GM12878 (cell line): Measurements from ENCODE around the gene ATG5. TPM values are rescaled to one million over a fixed set of nuclear protein-coding genes. Genes with fewer than 3 reads are reported as not detected.

Experiments
- ATAC-seq: fragments of 200-7000 bp; cut with Tn5 transposase; 3 replicates; pipeline ENCODE4 v1.9.1; 2020; ENCODE audit warnings: mild to moderate bottlenecking, moderate library complexity
- BruUV-seq: library from RNA; stranded (reverse); fragments of 400-500 nt; replicated peaks from 2 replicates; lab custom pipeline; 2021; lab: Mats Ljungman, UMichigan
- CTCF ChIA-PET: fragments of 300-600 bp; sonication (Branson Sonifier 250); formaldehyde crosslinking; extraction: SDS; loops from one replicate; lab custom pipeline; 2021; ENCODE audit warnings: inconsistent platforms; lab: Yijun Ruan, JAX
- POLR2A ChIA-PET: fragments of 350-600 bp; formaldehyde crosslinking; extraction: SDS; loops from one replicate; lab custom pipeline; 2021; ENCODE audit warnings: inconsistent platforms; lab: Charles Lee
- RAD21 ChIA-PET: fragments of 300-600 bp; sonication (Branson Sonifier 250); formaldehyde crosslinking; loops from one replicate; lab custom pipeline; 2023; ENCODE audit warnings: antibody characterized with exemption; ENCODE audit not compliant: unreplicated experiment; lab: Charles Lee
- SMC1A ChIA-PET: fragments of 300-600 bp; sonication (Branson Sonifier 250); formaldehyde crosslinking; loops from one replicate; lab custom pipeline; 2023; ENCODE audit not compliant: unreplicated experiment, uncharacterized antibody; lab: Charles Lee
- DNase-seq: peaks from one replicate; pipeline ENCODE4 v3.0.0-alpha.2; 2011; ENCODE audit warnings: low read depth, low spot score
- FAIRE-seq: peaks from 3 replicates; lab custom pipeline; 2011; peaks lifted over from hg19 to GRCh38; lab: Jason Lieb, UNC
- H2AFZ ChIP-seq: 2 replicates; pipeline ENCODE4 v1.6.0; 2011; ENCODE audit warnings: low read depth, low read length, control low read depth; ENCODE audit not compliant: control insufficient read depth
- H3K27ac ChIP-seq: 2 replicates; pipeline ENCODE4 v1.5.1; 2011; ENCODE audit warnings: control low read depth; ENCODE audit not compliant: control insufficient read depth, insufficient read depth
- H3K27me3 ChIP-seq, 2 experiments: replicated peaks in 1 of 2; 2 replicates each; pipeline versions ENCODE4 v1.6.0 to v1.6.1; 2011; ENCODE audit warnings: low read length in 1 of 2; ENCODE audit not compliant: control insufficient read depth in 2 of 2, insufficient read depth in 2 of 2
- H3K36me3 ChIP-seq, 2 experiments: 2 replicates each; pipeline ENCODE4 v1.5.1; 2011; ENCODE audit warnings: low read length in 1 of 2; ENCODE audit not compliant: control insufficient read depth in 2 of 2, insufficient read depth in 2 of 2
- H3K4me1 ChIP-seq: 2 replicates; pipeline ENCODE4 v1.6.1; 2011; ENCODE audit warnings: mild to moderate bottlenecking, low read length, moderate library complexity, mixed read lengths; ENCODE audit not compliant: control insufficient read depth, insufficient read depth
- H3K4me2 ChIP-seq: 2 replicates; pipeline ENCODE4 v1.6.0; 2011; ENCODE audit warnings: control low read depth; ENCODE audit not compliant: control insufficient read depth, insufficient read depth
- H3K4me3 ChIP-seq: fragments of 200-600 bp; sonication (generic); 2 replicates; pipeline ENCODE4 v1.5.1; 2016
- H3K79me2 ChIP-seq: 2 replicates; pipeline ENCODE4 v1.6.0; 2011; ENCODE audit warnings: low read length; ENCODE audit not compliant: control insufficient read depth, insufficient read depth
- H3K9ac ChIP-seq: 2 replicates; pipeline ENCODE4 v1.8.0; 2011; ENCODE audit warnings: low read length, control low read depth, mixed read lengths; ENCODE audit not compliant: control insufficient read depth, insufficient read depth
- H3K9me3 ChIP-seq: replicated peaks from 3 replicates; pipeline ENCODE4 v1.5.1; 2011; ENCODE audit warnings: mild to moderate bottlenecking, low read length; ENCODE audit not compliant: control insufficient read depth, insufficient read depth
- H4K20me1 ChIP-seq: 2 replicates; pipeline ENCODE4 v1.6.0; 2011; ENCODE audit not compliant: control insufficient read depth, insufficient read depth
- NR2F1 ChIP-seq: fragments of 450-650 bp; conservative IDR thresholded peaks from 2 replicates; pipeline ENCODE4 v1.6.1; 2017; ENCODE audit warnings: mild to moderate bottlenecking
- WGBS: methylation state at CpG from one replicate; pipeline ENCODE4 v1.1.6; 2016; ENCODE audit warnings: low lambda C conversion rate; ENCODE audit not compliant: insufficient replicate concordance, insufficient coverage; ENCODE audit errors: missing lambda C conversion rate; 5-methylcytosine and 5-hydroxymethylcytosine counted together
- in situ Hi-C: fragments of 300-500 bp; cut with MboI; formaldehyde crosslinking; loops from 9 replicates; pipeline ENCODE4 v1.14.3; 2018; ENCODE audit warnings: mixed read lengths
- intact Hi-C: fragments of 100-400 bp; cut with micrococcal nuclease; formaldehyde crosslinking; loops from one replicate; pipeline ENCODE4 v1.14.2; 2022; ENCODE audit not compliant: unreplicated experiment
- polyA plus RNA-seq, 11 experiments: library from polyadenylated mRNA; depleted of rRNA in 4 of 11; unstranded in 6 of 11; stranded (reverse) in 5 of 11; fragments of >200 nt; fragmentation: Nextera tagmentation in 4 of 11; fragmentation: Illumina TruSeq in 1 of 11; extraction: Ambion mirVana in 4 of 11; extraction: Trizol in 1 of 11; gene quantifications; 1 replicate in 1 of 11; 2 replicates in 10 of 11; pipeline versions ENCODE4 v1.2.1 to v1.2.3, GENCODE V29; 2011 to 2016; ENCODE audit warnings: inconsistent platforms in 2 of 11, missing spikeins in 2 of 11, low read depth in 1 of 11
- small RNA-seq: library from RNA; depleted of rRNA; stranded (forward); fragments of <200 nt; gene quantifications from one replicate; pipeline ENCODE3, GENCODE V24; 2014
- total RNA-seq, 4 experiments: library from RNA; depleted of rRNA in 3 of 4; stranded (reverse); fragments of >200 nt in 3 of 4; fragmentation: Illumina TruSeq in 1 of 4; extraction: Trizol in 1 of 4; gene quantifications; 2 replicates each; pipeline versions ENCODE4 v1.2.1 to v1.2.3, GENCODE V29; 2013 to 2021
- TF ChIP-seq, protein P1 (sequence below): fragments of 450-650 bp; IDR thresholded peaks from 2 replicates; pipeline ENCODE4 v1.6.1; 2017; ENCODE audit warnings: mild to moderate bottlenecking, low read depth, inconsistent platforms; ENCODE audit not compliant: poor library complexity, severe bottlenecking
- TF ChIP-seq, protein P2 (sequence below): fragments of 450-650 bp; IDR thresholded peaks from 2 replicates; pipeline ENCODE4 v1.6.1; 2018; ENCODE audit warnings: borderline replicate concordance, mild to moderate bottlenecking; ENCODE audit not compliant: partially characterized antibody

The ATG5 gene
- total and polyA plus RNA-seq, 10 of the 15 experiments (the other 5 are each of a cell fraction or from before 2014, with no cell fraction given) = 12.9 to 51.8 (median 23.9) TPM

DNA sequence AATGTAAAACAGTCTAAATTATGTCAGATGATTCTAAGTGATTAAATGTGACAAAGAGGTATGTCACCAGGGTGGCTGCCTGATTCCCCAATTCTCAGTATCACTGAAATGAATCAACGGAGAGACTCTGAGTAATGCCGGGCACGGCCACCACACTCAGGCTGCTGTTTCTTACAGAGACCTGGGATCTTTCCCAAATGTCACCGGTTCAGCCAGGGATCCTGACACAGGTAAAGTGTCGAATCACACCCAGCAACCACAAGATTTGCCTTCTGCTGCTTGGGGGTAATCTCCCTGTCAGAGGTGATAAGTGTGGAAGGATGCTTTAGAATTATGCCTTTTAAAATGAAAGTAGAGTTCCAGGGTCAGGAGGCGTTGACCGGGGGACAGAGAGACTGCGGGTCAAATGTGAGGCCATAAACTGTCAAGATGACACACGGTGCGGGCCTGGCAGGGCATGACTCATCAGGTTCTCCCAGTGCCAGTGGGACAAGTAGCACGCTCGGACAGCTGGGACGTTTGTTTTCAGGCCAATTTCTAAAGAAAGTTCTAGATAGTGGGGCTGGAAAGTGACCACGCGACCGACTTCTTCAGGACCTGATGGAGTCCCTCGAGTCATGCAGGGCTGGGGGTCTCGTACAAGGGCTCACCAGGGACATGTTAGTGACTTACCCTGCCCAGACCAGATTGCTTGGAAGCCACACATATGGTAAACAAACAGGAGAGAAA, 190.5 kb downstream of the ATG5 start:
- no TSS peak for BruUV-seq
- intact Hi-C loops = no loop called here
- SMC1A ChIA-PET = no interaction called here
- Histone ChIP-seq H4K20me1 (no peaks in the 10 kb centered on the region), H3K79me2 (no peaks in the 10 kb centered on the region), H3K27ac (no peak overlapping the region), H3K9ac (no peak overlapping the region), H3K4me3 (no peak overlapping the region), H3K4me1 (peaks cover 13% of the 10 kb centered on the region), H3K27me3 (no peaks in the 10 kb centered on the region), H2AFZ (no peak overlapping the region), H3K9me3 (no peaks in the 10 kb centered on the region), H3K4me2 (no peak overlapping the region), H3K36me3 (no peaks in the 10 kb centered on the region)
- RAD21 ChIA-PET = no interaction called here
- POLR2A ChIA-PET = no interaction called here
- in situ Hi-C loops = no loop called here
- 90% methylated on average over 18 of the region's 18 CpGs for WGBS
- no peak for ATAC-seq
- TF ChIP-seq, protein P1, sequence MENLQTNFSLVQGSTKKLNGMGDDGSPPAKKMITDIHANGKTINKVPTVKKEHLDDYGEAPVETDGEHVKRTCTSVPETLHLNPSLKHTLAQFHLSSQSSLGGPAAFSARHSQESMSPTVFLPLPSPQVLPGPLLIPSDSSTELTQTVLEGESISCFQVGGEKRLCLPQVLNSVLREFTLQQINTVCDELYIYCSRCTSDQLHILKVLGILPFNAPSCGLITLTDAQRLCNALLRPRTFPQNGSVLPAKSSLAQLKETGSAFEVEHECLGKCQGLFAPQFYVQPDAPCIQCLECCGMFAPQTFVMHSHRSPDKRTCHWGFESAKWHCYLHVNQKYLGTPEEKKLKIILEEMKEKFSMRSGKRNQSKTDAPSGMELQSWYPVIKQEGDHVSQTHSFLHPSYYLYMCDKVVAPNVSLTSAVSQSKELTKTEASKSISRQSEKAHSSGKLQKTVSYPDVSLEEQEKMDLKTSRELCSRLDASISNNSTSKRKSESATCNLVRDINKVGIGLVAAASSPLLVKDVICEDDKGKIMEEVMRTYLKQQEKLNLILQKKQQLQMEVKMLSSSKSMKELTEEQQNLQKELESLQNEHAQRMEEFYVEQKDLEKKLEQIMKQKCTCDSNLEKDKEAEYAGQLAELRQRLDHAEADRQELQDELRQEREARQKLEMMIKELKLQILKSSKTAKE = no peak
- TF ChIP-seq NR2F1 = peak; percentile 49
- TF ChIP-seq, protein P2, sequence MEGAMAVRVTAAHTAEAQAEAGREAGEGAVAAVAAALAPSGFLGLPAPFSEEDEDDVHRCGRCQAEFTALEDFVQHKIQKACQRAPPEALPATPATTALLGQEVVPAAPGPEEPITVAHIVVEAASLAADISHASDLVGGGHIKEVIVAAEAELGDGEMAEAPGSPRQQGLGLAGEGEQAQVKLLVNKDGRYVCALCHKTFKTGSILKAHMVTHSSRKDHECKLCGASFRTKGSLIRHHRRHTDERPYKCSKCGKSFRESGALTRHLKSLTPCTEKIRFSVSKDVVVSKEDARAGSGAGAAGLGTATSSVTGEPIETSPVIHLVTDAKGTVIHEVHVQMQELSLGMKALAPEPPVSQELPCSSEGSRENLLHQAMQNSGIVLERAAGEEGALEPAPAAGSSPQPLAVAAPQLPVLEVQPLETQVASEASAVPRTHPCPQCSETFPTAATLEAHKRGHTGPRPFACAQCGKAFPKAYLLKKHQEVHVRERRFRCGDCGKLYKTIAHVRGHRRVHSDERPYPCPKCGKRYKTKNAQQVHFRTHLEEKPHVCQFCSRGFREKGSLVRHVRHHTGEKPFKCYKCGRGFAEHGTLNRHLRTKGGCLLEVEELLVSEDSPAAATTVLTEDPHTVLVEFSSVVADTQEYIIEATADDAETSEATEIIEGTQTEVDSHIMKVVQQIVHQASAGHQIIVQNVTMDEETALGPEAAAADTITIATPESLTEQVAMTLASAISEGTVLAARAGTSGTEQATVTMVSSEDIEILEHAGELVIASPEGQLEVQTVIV = no peak
- no peak for FAIRE-seq
- no peak for DNase-seq
- CTCF ChIA-PET = no interaction called here

Small RNAs within 50 kb of the gene (small RNA-seq; reads per million reads assigned to genes)
- not detected for gene RF00015
- gene RN7SL47P = not detected
- gene RNU6-344P = not detected

Other genes with a start within 250 kb of the ATG5 start
- 3.7 and 4.0 TPM in 2 replicates for gene PRDM1, start 239.4 kb downstream of the ATG5 start, total RNA-seq (2014; rRNA removed)
- gene PRDM1, start 239.4 kb downstream of the ATG5 start, total RNA-seq (2014; rRNA removed; fragmentation: Illumina TruSeq; extraction: Trizol) = 4.0 and 4.1 TPM in 2 replicates
- gene PRDM1, start 239.4 kb downstream of the ATG5 start, total RNA-seq (2021) = 7.7 and 8.4 TPM in 2 replicates
- 4.0 and 4.2 TPM in 2 replicates for gene PRDM1, start 239.4 kb downstream of the ATG5 start, polyA plus RNA-seq (2011; rRNA removed)
- 5.1 and 6.4 TPM in 2 replicates for gene PRDM1, start 239.4 kb downstream of the ATG5 start, polyA plus RNA-seq (2014; fragmentation: Illumina TruSeq; extraction: Trizol)
- gene PRDM1, start 239.4 kb downstream of the ATG5 start, polyA plus RNA-seq (2014; fragmentation: Nextera tagmentation; extraction: Ambion mirVana) = 1 to 10 TPM; 1.9 to 2.8 TPM
- gene PRDM1, start 239.4 kb downstream of the ATG5 start, polyA plus RNA-seq (2014; rRNA removed) = 2.0 and 4.0 TPM in 2 replicates
- gene PRDM1, start 239.4 kb downstream of the ATG5 start, polyA plus RNA-seq (2016; fragmentation: Nextera tagmentation; extraction: Ambion mirVana) = 10 to 100 TPM; 13.6 to 15.8 TPM
- gene CRYBG1, start 35.0 kb upstream of the ATG5 start, total RNA-seq (2014; rRNA removed) = 25.5 and 32.9 TPM in 2 replicates
- gene CRYBG1, start 35.0 kb upstream of the ATG5 start, total RNA-seq (2014; rRNA removed; fragmentation: Illumina TruSeq; extraction: Trizol) = 56.8 and 57.0 TPM in 2 replicates
- 27.5 and 30.7 TPM in 2 replicates for gene CRYBG1, start 35.0 kb upstream of the ATG5 start, total RNA-seq (2021)
- gene CRYBG1, start 35.0 kb upstream of the ATG5 start, polyA plus RNA-seq (2011; rRNA removed) = 31.1 and 64.1 TPM in 2 replicates
- gene CRYBG1, start 35.0 kb upstream of the ATG5 start, polyA plus RNA-seq (2014; fragmentation: Illumina TruSeq; extraction: Trizol) = 31.4 and 39.2 TPM in 2 replicates
- gene CRYBG1, start 35.0 kb upstream of the ATG5 start, polyA plus RNA-seq (2014; fragmentation: Nextera tagmentation; extraction: Ambion mirVana) = 1 to 10 TPM; 6.5 to 6.8 TPM
- gene CRYBG1, start 35.0 kb upstream of the ATG5 start, polyA plus RNA-seq (2014; rRNA removed) = 15.7 and 19.6 TPM in 2 replicates
- gene CRYBG1, start 35.0 kb upstream of the ATG5 start, polyA plus RNA-seq (2016; fragmentation: Nextera tagmentation; extraction: Ambion mirVana) = 10 to 100 TPM; 22.7 to 24.9 TPM